ENCODE data around the gene TAS2R46. TPM values are rescaled to one million over a fixed set of nuclear protein-coding genes. Genes with fewer than 3 reads are reported as not detected.
"Not testable (repeated sequence)": the region's sequence is repeated elsewhere in the genome, so short reads cannot be mapped to it uniquely, and the experiment has no call there.

The TAS2R46 gene
- total RNA-seq, 2 donors from 2014 or later, result 1.2 to 3.0 TPM

DNA sequence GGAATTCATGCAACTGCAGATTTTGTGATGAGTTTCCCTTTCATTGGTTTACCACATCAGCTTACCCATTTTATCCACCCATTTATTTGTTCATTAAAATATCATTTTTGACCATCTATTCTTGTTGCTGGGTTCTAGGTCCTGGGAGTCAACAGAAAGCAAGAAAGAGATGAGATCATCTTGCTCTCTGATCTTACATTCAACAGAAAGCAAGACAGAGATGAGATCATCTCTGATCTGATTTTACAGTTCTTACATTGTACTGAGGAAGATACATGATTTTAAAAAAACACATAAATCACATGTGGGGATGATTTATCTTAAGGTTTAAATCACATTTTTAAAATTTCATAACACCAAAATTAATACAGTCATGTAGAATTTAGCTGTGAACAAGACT is 2.3 kb downstream of the TAS2R46 start:
- no peak overlapping the region for H3K4me3 ChIP-seq
- no peak overlapping the region for H3K27ac ChIP-seq
- no peak for DNase-seq (ENCODE audit: low spot score)
- H3K27me3 ChIP-seq (replicated peaks; ENCODE audit: insufficient read depth), result no peaks in the 10 kb centered on the region
- H3K36me3 ChIP-seq, result no peaks in the 10 kb centered on the region
- no peaks in the 10 kb centered on the region for H3K9me3 ChIP-seq
- H3K4me1 ChIP-seq (ENCODE audit: control insufficient read depth in 1 of 2, low read depth in 2 of 2), result no peaks in the 10 kb centered on the region
- TF ChIP-seq, protein P1, sequence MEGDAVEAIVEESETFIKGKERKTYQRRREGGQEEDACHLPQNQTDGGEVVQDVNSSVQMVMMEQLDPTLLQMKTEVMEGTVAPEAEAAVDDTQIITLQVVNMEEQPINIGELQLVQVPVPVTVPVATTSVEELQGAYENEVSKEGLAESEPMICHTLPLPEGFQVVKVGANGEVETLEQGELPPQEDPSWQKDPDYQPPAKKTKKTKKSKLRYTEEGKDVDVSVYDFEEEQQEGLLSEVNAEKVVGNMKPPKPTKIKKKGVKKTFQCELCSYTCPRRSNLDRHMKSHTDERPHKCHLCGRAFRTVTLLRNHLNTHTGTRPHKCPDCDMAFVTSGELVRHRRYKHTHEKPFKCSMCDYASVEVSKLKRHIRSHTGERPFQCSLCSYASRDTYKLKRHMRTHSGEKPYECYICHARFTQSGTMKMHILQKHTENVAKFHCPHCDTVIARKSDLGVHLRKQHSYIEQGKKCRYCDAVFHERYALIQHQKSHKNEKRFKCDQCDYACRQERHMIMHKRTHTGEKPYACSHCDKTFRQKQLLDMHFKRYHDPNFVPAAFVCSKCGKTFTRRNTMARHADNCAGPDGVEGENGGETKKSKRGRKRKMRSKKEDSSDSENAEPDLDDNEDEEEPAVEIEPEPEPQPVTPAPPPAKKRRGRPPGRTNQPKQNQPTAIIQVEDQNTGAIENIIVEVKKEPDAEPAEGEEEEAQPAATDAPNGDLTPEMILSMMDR (IDR thresholded peaks at IDR 0.05), result no peak
- no peak for ATAC-seq (ENCODE audit: insufficient number of reproducible peaks, low FRiP score, low read depth)

DNA sequence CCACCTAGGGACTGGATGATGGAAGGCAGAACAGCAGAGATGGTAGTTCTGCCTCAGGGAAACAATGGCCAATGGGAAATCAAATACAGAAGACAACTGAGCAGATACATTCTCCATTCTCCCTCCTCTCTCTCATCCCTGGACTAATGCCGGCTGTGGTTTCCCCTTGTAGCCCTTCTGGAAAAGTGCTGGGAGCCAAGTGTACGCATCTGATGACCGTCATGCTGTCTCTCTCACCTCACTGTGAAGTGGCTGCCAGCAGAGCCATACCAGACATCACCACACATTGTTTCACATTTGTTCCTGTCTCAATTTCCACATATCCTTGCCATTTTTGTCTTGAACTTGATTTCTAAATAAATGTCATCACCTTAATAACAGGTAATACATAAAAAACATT is 3.1 kb downstream of the TAS2R46 start:
- no peak overlapping the region for H3K4me3 ChIP-seq
- H3K9me3 ChIP-seq, result no peaks in the 10 kb centered on the region
- no peak overlapping the region for H3K27ac ChIP-seq
- no peaks in the 10 kb centered on the region for H3K27me3 ChIP-seq (replicated peaks; ENCODE audit: insufficient read depth)
- TF ChIP-seq, protein P1 (IDR thresholded peaks at IDR 0.05), result no peak
- ATAC-seq (ENCODE audit: insufficient number of reproducible peaks, low FRiP score, low read depth), result no peak
- no peaks in the 10 kb centered on the region for H3K4me1 ChIP-seq (ENCODE audit: control insufficient read depth in 1 of 2, low read depth in 2 of 2)
- no peaks in the 10 kb centered on the region for H3K36me3 ChIP-seq
- no peak for DNase-seq (ENCODE audit: low spot score)

DNA sequence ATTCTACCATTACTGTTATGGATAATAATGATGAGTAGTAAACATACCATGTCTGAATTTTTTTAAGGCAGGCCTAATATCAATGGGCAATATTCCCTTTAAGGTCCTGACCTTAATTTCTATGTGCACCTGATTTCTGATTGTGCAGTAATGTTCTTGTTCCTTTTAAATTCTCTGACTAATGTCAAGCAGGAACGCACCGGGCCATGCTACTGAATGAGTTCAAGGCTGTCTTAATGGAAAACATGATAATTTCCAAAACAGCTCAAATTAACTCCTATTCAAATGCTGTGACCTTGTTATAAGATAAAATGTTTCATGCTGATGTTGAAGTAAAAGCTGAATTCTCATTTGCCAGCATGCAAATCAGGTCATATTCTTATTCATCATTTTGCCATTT is 6.8 kb downstream of the TAS2R46 start:
- no peaks in the 10 kb centered on the region for H3K27me3 ChIP-seq (replicated peaks; ENCODE audit: insufficient read depth)
- H3K4me3 ChIP-seq, result no peak overlapping the region
- TF ChIP-seq, protein P1 (IDR thresholded peaks at IDR 0.05), result no peak
- H3K36me3 ChIP-seq, result no peaks in the 10 kb centered on the region
- ATAC-seq (ENCODE audit: insufficient number of reproducible peaks, low FRiP score, low read depth) (no peak), DNase-seq (ENCODE audit: low spot score) (no peak)
- no peak overlapping the region for H3K27ac ChIP-seq
- peaks cover 2% of the 10 kb centered on the region for H3K9me3 ChIP-seq
- no peaks in the 10 kb centered on the region for H3K4me1 ChIP-seq (ENCODE audit: control insufficient read depth in 1 of 2, low read depth in 2 of 2)

DNA sequence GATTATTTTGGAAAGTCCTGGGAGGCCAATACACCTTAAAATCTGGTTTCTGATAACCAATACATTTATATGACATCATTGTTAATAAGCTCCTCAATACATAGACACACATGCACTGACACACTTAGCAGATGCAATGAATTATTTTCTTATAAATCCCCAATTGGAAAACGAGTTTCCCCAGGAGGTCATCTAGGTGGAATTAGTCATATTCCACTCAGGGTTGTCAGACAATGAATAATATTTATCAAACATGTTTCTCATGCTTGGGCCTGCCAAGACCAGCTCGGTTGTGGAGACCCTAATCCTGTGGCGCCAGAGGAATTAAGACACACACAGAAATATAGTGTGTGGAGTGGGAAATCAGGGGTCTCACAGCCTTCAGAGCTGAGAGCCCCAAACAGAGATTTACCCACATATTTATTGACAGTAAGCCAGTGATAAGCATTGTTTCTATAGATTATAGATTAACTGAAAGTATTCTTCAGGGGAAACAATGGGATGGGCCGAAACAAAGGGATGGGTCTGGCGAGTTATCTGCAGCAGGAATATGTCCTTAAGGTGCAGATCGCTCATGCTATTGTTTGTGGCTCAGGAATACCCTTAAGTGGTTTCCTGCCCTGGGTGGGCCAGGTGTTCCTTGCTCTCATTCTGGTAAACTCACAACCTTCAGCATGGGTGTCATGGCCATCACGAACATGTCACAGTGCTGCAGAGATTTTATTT is 12.1 kb downstream of the TAS2R46 start:
- not testable (repeated sequence) for DNase-seq (ENCODE audit: low spot score); H3K4me3 ChIP-seq; H3K9me3 ChIP-seq; H3K36me3 ChIP-seq; ATAC-seq (ENCODE audit: insufficient number of reproducible peaks, low FRiP score, low read depth); H3K27ac ChIP-seq; H3K27me3 ChIP-seq (replicated peaks; ENCODE audit: insufficient read depth)
- peaks cover 0 to 15% of the 10 kb centered on the region in 2 donors for H3K4me1 ChIP-seq (ENCODE audit: control insufficient read depth in 1 of 2, low read depth in 2 of 2)

DNA sequence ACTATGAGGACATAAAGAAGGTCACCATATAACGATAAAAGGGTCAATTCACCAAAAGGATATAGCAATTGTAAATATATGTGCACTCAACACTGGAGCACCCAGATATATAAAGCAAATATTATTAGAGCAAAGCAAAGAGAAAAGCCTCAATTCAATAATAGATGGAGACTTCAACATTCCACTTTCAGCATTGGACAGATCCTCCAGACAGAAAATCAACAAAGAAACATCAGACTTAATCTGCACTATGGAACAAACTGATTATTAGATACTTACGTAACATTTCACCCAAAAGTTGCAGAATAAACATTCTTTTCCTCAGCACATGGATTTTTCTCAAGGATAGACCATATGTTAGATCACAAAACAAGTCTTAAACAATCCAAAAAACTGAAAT is 20.7 kb downstream of the TAS2R46 start:
- H3K27me3 ChIP-seq (replicated peaks; ENCODE audit: insufficient read depth); H3K4me1 ChIP-seq (ENCODE audit: control insufficient read depth in 1 of 2, low read depth in 2 of 2); H3K36me3 ChIP-seq; DNase-seq (ENCODE audit: low spot score); H3K9me3 ChIP-seq; ATAC-seq (ENCODE audit: insufficient number of reproducible peaks, low FRiP score, low read depth); H3K4me3 ChIP-seq; H3K27ac ChIP-seq: not testable (repeated sequence)

DNA sequence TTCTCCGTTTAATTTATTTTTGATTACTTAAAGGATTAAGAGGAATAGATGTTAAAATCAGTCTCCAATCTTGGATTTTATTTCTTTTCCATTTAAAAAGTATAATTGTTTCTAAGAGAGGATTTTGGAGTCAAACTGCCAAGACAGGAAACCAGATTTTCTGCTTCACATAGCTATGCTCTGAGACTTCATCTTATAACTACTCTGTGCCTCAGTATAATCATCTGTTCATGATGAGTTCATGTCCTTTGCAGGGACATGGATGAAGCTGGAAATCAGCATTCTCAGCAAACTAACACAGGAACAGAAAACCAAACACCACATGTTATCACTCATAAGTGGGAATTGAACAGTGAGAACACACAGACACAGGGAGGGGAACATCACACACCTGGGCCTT is 21.9 kb downstream of the TAS2R46 start:
- ATAC-seq (ENCODE audit: insufficient number of reproducible peaks, low FRiP score, low read depth), result no peak
- H3K27me3 ChIP-seq (replicated peaks; ENCODE audit: insufficient read depth), result no peaks in the 10 kb centered on the region
- H3K4me3 ChIP-seq, result no peak overlapping the region
- no peaks in the 10 kb centered on the region for H3K36me3 ChIP-seq
- no peak overlapping the region for H3K27ac ChIP-seq
- H3K9me3 ChIP-seq, result no peaks in the 10 kb centered on the region
- no peak for DNase-seq (ENCODE audit: low spot score)
- no peaks in the 10 kb centered on the region for H3K4me1 ChIP-seq (ENCODE audit: control insufficient read depth in 1 of 2, low read depth in 2 of 2)
- TF ChIP-seq, protein P1 (IDR thresholded peaks at IDR 0.05), result no peak
